H1 (cell line): Measurements from ENCODE around the gene SH3PXD2A. TPM values are rescaled to one million over a fixed set of nuclear protein-coding genes. Genes with fewer than 3 reads are reported as not detected.

ENCODE experiments used
- CTCF ChIA-PET: fragments of 300-600 bp; sonication (Branson Sonifier 250); formaldehyde crosslinking; loops from one replicate; lab custom pipeline; 2021; ENCODE audit not compliant: partially characterized antibody; lab: Charles Lee
- POLR2A ChIA-PET: fragments of 300-600 bp; sonication (Branson Sonifier 250); formaldehyde crosslinking; loops from one replicate; lab custom pipeline; 2021; ENCODE audit warnings: inconsistent platforms; ENCODE audit not compliant: partially characterized antibody; lab: Charles Lee
- DNase-seq, 2 experiments: peaks; one replicate each; pipeline versions ENCODE4 v3.0.0 to v3.0.0-alpha.2; 2010 to 2022; ENCODE audit warnings: low spot score in 2 of 2, low read depth in 1 of 2, mixed read lengths in 1 of 2
- FAIRE-seq: peaks from 2 replicates; lab custom pipeline; 2011; peaks lifted over from hg19 to GRCh38; lab: Jason Lieb, UNC
- H2AFZ ChIP-seq: 2 replicates; pipeline ENCODE4 v1.8.1; 2012; ENCODE audit warnings: low read length, inconsistent platforms
- H2AK5ac ChIP-seq: 2 replicates; pipeline ENCODE4 v1.6.1; 2013; ENCODE audit warnings: low read depth, low read length
- H2BK120ac ChIP-seq: replicated peaks from 2 replicates; pipeline ENCODE3; 2013; ENCODE audit warnings: low read depth, low read length, inconsistent platforms
- H2BK12ac ChIP-seq: 2 replicates; pipeline ENCODE4 v1.6.1; 2013; ENCODE audit warnings: low read depth, low read length
- H2BK15ac ChIP-seq: 2 replicates; pipeline ENCODE4 v1.6.1; 2013; ENCODE audit warnings: low read length
- H2BK20ac ChIP-seq: 2 replicates; pipeline ENCODE4 v1.6.1; 2013; ENCODE audit warnings: low read length
- H2BK5ac ChIP-seq: 2 replicates; pipeline ENCODE4 v1.6.1; 2013; ENCODE audit warnings: low read depth, low read length
- H3K14ac ChIP-seq: 2 replicates; pipeline ENCODE4 v1.6.1; 2013; ENCODE audit warnings: inconsistent platforms; ENCODE audit not compliant: insufficient read length
- H3K18ac ChIP-seq: 2 replicates; pipeline ENCODE4 v1.6.1; 2013; ENCODE audit warnings: low read length; ENCODE audit errors: extremely low read depth
- H3K23ac ChIP-seq: 2 replicates; pipeline ENCODE4 v1.6.1; 2013; ENCODE audit warnings: inconsistent platforms; ENCODE audit not compliant: insufficient read length
- H3K23me2 ChIP-seq: 2 replicates; pipeline ENCODE4 v1.6.1; 2013; ENCODE audit warnings: low read depth, low read length
- H3K27ac ChIP-seq: 2 replicates; pipeline ENCODE4 v1.6.1; 2011; ENCODE audit warnings: low read depth, low read length, inconsistent platforms
- H3K27me3 ChIP-seq, 4 experiments: replicated peaks in 1 of 4; 1 replicate in 1 of 4; 2 replicates in 3 of 4; pipeline versions ENCODE4 v1.6.1 to v1.8.1; 2011 to 2013; ENCODE audit warnings: low read length in 3 of 4, mild to moderate bottlenecking in 3 of 4, inconsistent platforms in 2 of 4, mixed read lengths in 2 of 4, moderate library complexity in 1 of 4; ENCODE audit not compliant: control insufficient read depth in 3 of 4, insufficient read depth in 3 of 4; ENCODE audit errors: extremely low read depth in 1 of 4
- H3K36me3 ChIP-seq, 4 experiments: 2 replicates each; pipeline versions ENCODE4 v1.6.1 to v1.8.1; 2011 to 2013; ENCODE audit warnings: mild to moderate bottlenecking in 4 of 4, low read length in 3 of 4, moderate library complexity in 2 of 4, control low read depth in 1 of 4, inconsistent platforms in 1 of 4; ENCODE audit not compliant: insufficient read depth in 4 of 4, control insufficient read depth in 2 of 4
- H3K4ac ChIP-seq: replicated peaks from 2 replicates; pipeline ENCODE3; 2013; ENCODE audit warnings: low read length, low read depth, mixed read lengths, inconsistent platforms; ENCODE audit not compliant: insufficient read length
- H3K4me1 ChIP-seq, 4 experiments: replicated peaks in 1 of 4; 1 replicate in 1 of 4; 2 replicates in 3 of 4; pipeline versions ENCODE4 v1.6.1 to v1.8.1; 2011 to 2013; ENCODE audit warnings: low read length in 3 of 4, inconsistent platforms in 2 of 4, mixed read lengths in 1 of 4; ENCODE audit not compliant: insufficient read depth in 4 of 4, control insufficient read depth in 3 of 4
- H3K4me2 ChIP-seq, 2 experiments: 2 replicates each; pipeline versions ENCODE4 v1.6.1 to v1.8.1; 2011 to 2013; ENCODE audit warnings: low read depth in 2 of 2, low read length in 2 of 2, control low read depth in 1 of 2, inconsistent platforms in 1 of 2, mild to moderate bottlenecking in 1 of 2; ENCODE audit not compliant: insufficient read depth in 1 of 2
- H3K4me3 ChIP-seq, 4 experiments: fragments of 200-600, 300-600 bp in 1 of 4; sonication (generic), shearing (Covaris generic), sonication (Bioruptor Twin) in 1 of 4; 2 replicates each; pipeline versions ENCODE4 v1.5.1 to v1.8.1; 2011 to 2016; ENCODE audit warnings: low read length in 4 of 4, low read depth in 3 of 4, control low read depth in 2 of 4, inconsistent platforms in 2 of 4, mild to moderate bottlenecking in 2 of 4, mixed read lengths in 1 of 4, moderate library complexity in 1 of 4; ENCODE audit not compliant: insufficient read depth in 2 of 4; ENCODE audit errors: extremely low read depth in 1 of 4
- H3K56ac ChIP-seq: replicated peaks from 2 replicates; pipeline ENCODE3; 2013; ENCODE audit warnings: low read depth, mild to moderate bottlenecking, mixed read lengths, low read length, inconsistent platforms; ENCODE audit not compliant: insufficient read length
- H3K79me1 ChIP-seq: 2 replicates; pipeline ENCODE4 v1.6.1; 2013; ENCODE audit warnings: low read depth, low read length, control low read depth
- H3K79me2 ChIP-seq, 2 experiments: 2 replicates each; pipeline versions ENCODE4 v1.6.1 to v1.8.1; 2012 to 2013; ENCODE audit warnings: low read length in 2 of 2, mild to moderate bottlenecking in 2 of 2, inconsistent platforms in 1 of 2; ENCODE audit not compliant: insufficient read depth in 2 of 2, control insufficient read depth in 1 of 2
- H3K9ac ChIP-seq, 4 experiments: replicated peaks in 1 of 4; 1 replicate in 1 of 4; 2 replicates in 3 of 4; pipeline versions ENCODE4 v1.6.1 to v1.8.1; 2011 to 2013; ENCODE audit warnings: low read depth in 3 of 4, low read length in 3 of 4, control low read depth in 2 of 4, mild to moderate bottlenecking in 2 of 4, moderate library complexity in 2 of 4, inconsistent platforms in 1 of 4; ENCODE audit errors: extremely low read depth in 1 of 4
- H3K9me3 ChIP-seq, 2 experiments: 2 replicates each; pipeline versions ENCODE4 v1.6.1 to v1.8.1; 2012 to 2013; ENCODE audit warnings: mild to moderate bottlenecking in 2 of 2, moderate library complexity in 2 of 2, control low read depth in 1 of 2, inconsistent platforms in 1 of 2, low read depth in 1 of 2, low read length in 1 of 2, mixed read lengths in 1 of 2; ENCODE audit not compliant: insufficient read depth in 2 of 2
- H4K20me1 ChIP-seq, 2 experiments: replicated peaks in 1 of 2; 2 replicates each; pipeline versions ENCODE3 to v1.8.1; 2011 to 2013; ENCODE audit warnings: inconsistent platforms in 2 of 2, low read length in 2 of 2, mild to moderate bottlenecking in 1 of 2; ENCODE audit not compliant: insufficient read depth in 2 of 2, control insufficient read depth in 1 of 2
- H4K5ac ChIP-seq: 2 replicates; pipeline ENCODE4 v1.6.1; 2013; ENCODE audit warnings: low read length, low read depth, mixed read lengths, inconsistent platforms; ENCODE audit not compliant: insufficient read length
- H4K8ac ChIP-seq: 2 replicates; pipeline ENCODE4 v1.8.0; 2013; ENCODE audit warnings: mild to moderate bottlenecking, moderate library complexity, low read length, inconsistent platforms; ENCODE audit not compliant: insufficient read depth; ENCODE audit errors: extremely low read depth
- H4K91ac ChIP-seq: replicated peaks from 2 replicates; pipeline ENCODE3; 2013; ENCODE audit warnings: low read length, mixed read lengths, inconsistent platforms; ENCODE audit not compliant: insufficient read length
- BCL11A ChIP-seq, 2 experiments: IDR thresholded peaks; one replicate each; pipeline ENCODE4 v1.6.1; 2011; ENCODE audit warnings: low read depth in 2 of 2, low read length in 2 of 2, mild to moderate bottlenecking in 2 of 2
- CHD2 ChIP-seq: IDR thresholded peaks from 2 replicates; pipeline ENCODE4 v1.6.1; 2012; ENCODE audit warnings: low read length, improper control_type of control experiment
- CREB1 ChIP-seq: IDR thresholded peaks from 2 replicates; pipeline ENCODE4 v1.6.1; 2012; ENCODE audit warnings: inconsistent platforms
- CTBP2 ChIP-seq: IDR thresholded peaks from 2 replicates; pipeline ENCODE4 v1.7.0; 2011; ENCODE audit warnings: borderline replicate concordance, mild to moderate bottlenecking, moderate library complexity, mixed read lengths, low read length; ENCODE audit not compliant: insufficient read depth, insufficient read length
- JUND ChIP-seq: IDR thresholded peaks from 2 replicates; pipeline ENCODE4 v1.6.1; 2011; ENCODE audit warnings: mild to moderate bottlenecking, improper control_type of control experiment, low read length
- KDM5A ChIP-seq: fragments of 200-600 bp; IDR thresholded peaks from 2 replicates; pipeline ENCODE4 v1.7.1; 2012; ENCODE audit warnings: mild to moderate bottlenecking, low read length, inconsistent platforms, mixed read lengths
- NRF1 ChIP-seq: IDR thresholded peaks from 2 replicates; pipeline ENCODE4 v1.6.1; 2011; ENCODE audit warnings: mild to moderate bottlenecking, low read depth, low read length, improper control_type of control experiment
- PHF8 ChIP-seq: fragments of 200-600 bp; sonication (generic); conservative IDR thresholded peaks from 2 replicates; pipeline ENCODE4 v1.7.1; 2012; ENCODE audit warnings: low read depth, mild to moderate bottlenecking, inconsistent platforms, low read length, moderate library complexity
- POU5F1 ChIP-seq: IDR thresholded peaks from 2 replicates; pipeline ENCODE4 v1.6.1; 2011; ENCODE audit warnings: low read depth, mild to moderate bottlenecking, low read length, moderate library complexity
- RAD21 ChIP-seq, 2 experiments: IDR thresholded peaks in 1 of 2; conservative IDR thresholded peaks in 1 of 2; 2 replicates each; pipeline ENCODE4 v1.6.1; 2011; ENCODE audit warnings: low read depth in 2 of 2, low read length in 2 of 2, improper control_type of control experiment in 1 of 2, inconsistent platforms in 1 of 2, mild to moderate bottlenecking in 1 of 2, moderate library complexity in 1 of 2
- SUZ12 ChIP-seq: fragments of 200-600 bp; sonication (generic); IDR thresholded peaks from 2 replicates; pipeline ENCODE4 v1.6.1; 2012; ENCODE audit warnings: mild to moderate bottlenecking, inconsistent platforms, low read length, moderate library complexity, mixed read lengths
- TAF1 ChIP-seq: IDR thresholded peaks from 2 replicates; pipeline ENCODE4 v1.6.1; 2011; ENCODE audit warnings: mild to moderate bottlenecking, low read depth, low read length
- TAF7 ChIP-seq: optimal IDR thresholded peaks from 2 replicates; pipeline ENCODE3; 2011; ENCODE audit warnings: low read depth, mild to moderate bottlenecking, inconsistent platforms, low read length, moderate library complexity, borderline replicate concordance
- TBP ChIP-seq: IDR thresholded peaks from 2 replicates; pipeline ENCODE4 v1.6.1; 2011; ENCODE audit warnings: low read depth, low read length, improper control_type of control experiment
- TEAD4 ChIP-seq: IDR thresholded peaks from 2 replicates; pipeline ENCODE4 v1.6.1; 2012; ENCODE audit warnings: low read depth, low read length, inconsistent platforms, mixed read lengths
- WGBS, 2 experiments: shearing (Covaris generic) in 1 of 2; methylation state at CpG; one replicate each; pipeline versions ENCODE4 v1.1.6 to v1.1.7; 2013 to 2015; ENCODE audit warnings: low lambda C conversion rate in 2 of 2, mixed read lengths in 2 of 2, inconsistent platforms in 1 of 2, low coverage in 1 of 2, missing lambda C conversion rate in 1 of 2; ENCODE audit not compliant: insufficient replicate concordance in 2 of 2, insufficient coverage in 1 of 2, insufficient read length in 1 of 2; ENCODE audit errors: extremely low coverage in 1 of 2, missing lambda C conversion rate in 1 of 2; 5-methylcytosine and 5-hydroxymethylcytosine counted together
- polyA plus RNA-seq, 7 experiments: library from polyadenylated mRNA; depleted of rRNA in 3 of 7; stranded (reverse) in 5 of 7; unstranded in 2 of 7; fragments of >200 nt in 5 of 7; fragments of 200-250 nt in 2 of 7; gene quantifications; 1 replicate in 5 of 7; 2 replicates in 1 of 7; 4 replicates in 1 of 7; pipeline versions ENCODE4 v1.2.1 to v1.2.3, GENCODE V29; 2011 to 2013; ENCODE audit warnings: missing spikeins in 2 of 7, mixed read lengths in 2 of 7
- total RNA-seq: library from RNA; stranded (reverse); fragmentation: NEBNext Ultra II Directional; extraction: Animal tissue kit (Norgen Biotek cat#: 25700); gene quantifications from 2 replicates; pipeline ENCODE4 v1.2.1, GENCODE V29; 2021

The SH3PXD2A gene
- total and polyA plus RNA-seq, 2 of the 8 experiments (the other 6 are each of a cell fraction or from before 2014, with no cell fraction given) = 5.4 to 16.3 TPM

- Histone ChIP-seq H3K79me1 (0 out of 2 replicates have a peak, but pooled peaks cover 7% of the 10 kb centered on the region), H3K23me2 (no peaks in the 10 kb centered on the region), H3K18ac (no peak overlapping the region), H3K14ac (no peak overlapping the region), H2BK12ac (no peak overlapping the region), H3K9ac (no peak overlapping the region), H3K36me3 (peaks cover 0 to 6% (median 2%) of the 10 kb centered on the region in 4 experiments; a peak in 1 of 8 replicates), H3K9me3 (no peaks in the 10 kb centered on the region), H2BK20ac (no peak overlapping the region), H2BK15ac (no peak overlapping the region), H3K56ac (no peak overlapping the region), H3K4me1 (peaks cover 0 to 21% (median 11%) of the 10 kb centered on the region in 4 experiments; a peak in 6 of 7 replicates), H4K20me1 (peaks cover 0 to 2% of the 10 kb centered on the region in 2 experiments), H3K23ac (no peak overlapping the region), H3K4me3 (no peak overlapping the region), H3K27ac (no peak overlapping the region), H3K27me3 (no peaks in the 10 kb centered on the region), H4K5ac (no peak overlapping the region), H2BK120ac (no peak overlapping the region), H2AFZ (no peak overlapping the region), H3K79me2 (0 out of 4 replicates have a peak, but pooled peaks cover 0 to 3% of the 10 kb centered on the region in 2 experiments), H4K91ac (no peak overlapping the region), H3K4ac (no peak overlapping the region), H3K4me2 (no peak overlapping the region), H2BK5ac (no peak overlapping the region), H4K8ac (no peak overlapping the region), H2AK5ac (no peak overlapping the region)
- 90% methylated on average over 4 of the region's 4 CpGs; no CpG with 5 or more reads in 1 of the 2 experiments for WGBS, 2 experiments
- no peak for FAIRE-seq
- no peak for DNase-seq
- ChIA-PET POLR2A (no interaction called here), CTCF (interaction anchor here (1.2 to 27.1 kb wide), 5 partner anchors 7 to 74 kb away, joined by 3 to 336 read pairs (median 6); no protein-coding TSS in a partner anchor)
- TF ChIP-seq PHF8 (no peak), SUZ12 (no peak), CHD2 (no peak), TAF1 (no peak), TBP (no peak), RAD21 (IDR thresholded peaks at IDR 0.05 in 1 of 2, conservative IDR thresholded peaks at IDR 0.05 in 1 of 2; ENCODE audit: low read depth in 2 of 2, low read length in 2 of 2) (no peak), TAF7 (no peak), POU5F1 (no peak), NRF1 (no peak), TEAD4 (no peak), KDM5A (no peak), JUND (no peak), CREB1 (no peak), CTBP2 (no peak), BCL11A (IDR thresholded peaks at IDR 0.05; ENCODE audit: low read depth in 2 of 2, low read length in 2 of 2) (no peak)
Observed at GRCh38 chr10:103654925-103655324, 200.5 kb downstream of the SH3PXD2A start.
